HG03135 (cell line): ENCODE measurements around the gene MAML1.

Experiments used
- ATAC-seq: cut with Tn5 transposase; IDR thresholded peaks from one replicate; pipeline ENCODE4 v1.9.1; 2021; ENCODE audit warnings: mild to moderate bottlenecking, moderate library complexity; ENCODE audit not compliant: unreplicated experiment

The MAML1 gene

DNA sequence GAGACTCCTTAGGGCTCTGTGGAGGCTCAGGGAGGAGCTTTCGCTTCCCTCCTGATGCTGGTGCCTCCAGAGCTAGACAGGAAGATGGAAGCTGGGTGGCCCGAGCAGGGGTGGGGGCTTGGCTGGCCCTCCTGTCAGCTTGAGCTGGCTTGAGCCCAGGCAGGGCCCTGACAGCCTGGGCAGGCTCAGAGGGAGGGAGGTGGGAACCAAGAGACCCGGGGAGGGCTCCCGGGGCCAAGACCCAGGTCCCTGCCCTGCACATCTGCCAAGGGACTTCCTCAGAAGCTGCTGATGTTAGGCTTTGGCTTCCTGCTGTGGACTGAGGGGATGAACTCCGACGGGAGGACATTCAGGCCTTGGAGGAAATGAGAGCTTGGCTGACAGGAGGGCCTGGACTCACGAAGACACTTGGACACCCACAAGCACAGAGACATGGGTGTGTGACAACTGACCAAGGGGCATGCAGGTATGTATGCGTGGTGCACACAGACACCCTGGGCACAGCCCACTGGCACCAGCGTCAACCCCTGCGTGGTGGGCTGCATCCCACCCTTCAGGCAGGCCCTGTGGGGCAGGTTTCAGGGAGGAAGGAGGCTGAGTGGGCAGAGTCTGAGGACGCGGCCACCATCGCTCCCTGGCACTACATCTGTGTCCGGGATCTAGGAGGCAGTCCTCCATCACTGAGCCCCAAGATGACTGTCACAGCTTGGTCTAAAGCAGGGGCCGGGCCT is 59.4 kb downstream of the MAML1 start:
- no peak for ATAC-seq

DNA sequence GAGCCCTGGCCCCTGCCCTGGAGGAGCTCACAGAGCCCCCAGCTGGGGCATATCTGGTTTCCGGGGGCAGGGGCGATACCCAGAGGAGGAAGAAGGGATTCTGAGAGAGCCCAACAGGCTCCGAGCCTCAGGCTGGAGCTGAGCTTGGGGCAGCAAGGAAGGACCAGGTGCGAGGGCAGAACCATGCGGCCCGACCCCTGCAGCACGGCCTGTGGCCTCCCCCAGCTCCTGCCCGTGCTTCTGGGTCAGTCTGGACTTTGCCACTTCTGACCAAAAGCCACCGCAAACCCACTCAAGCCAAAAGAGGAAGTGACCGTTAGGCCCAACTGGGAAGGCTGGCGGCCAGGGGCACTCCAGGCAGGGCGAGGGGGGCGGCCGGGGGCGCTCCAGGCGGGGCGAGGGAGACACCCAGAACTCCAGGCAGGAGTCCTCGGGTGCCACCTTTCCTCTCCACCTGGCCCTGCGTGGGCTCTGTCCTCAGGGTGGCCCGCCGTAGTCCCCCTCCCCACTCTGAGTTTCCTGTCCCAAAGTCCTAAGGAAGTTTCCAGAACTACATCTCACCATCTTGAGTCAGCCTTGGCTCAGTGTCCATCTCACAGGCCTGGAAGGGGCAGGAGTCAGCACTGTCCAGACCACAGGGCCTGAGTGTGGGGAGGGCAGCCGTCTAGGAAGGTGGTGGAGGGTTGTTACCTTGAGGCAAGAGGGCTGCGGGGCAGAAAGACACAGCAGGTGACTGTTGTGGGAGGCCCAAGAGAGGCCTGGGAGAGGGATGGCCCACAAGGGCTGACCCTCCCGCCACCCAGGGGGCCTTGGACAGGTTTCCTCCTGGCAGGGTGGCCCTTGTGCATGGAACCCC is 60.2 kb downstream of the MAML1 start:
- no peak for ATAC-seq

DNA sequence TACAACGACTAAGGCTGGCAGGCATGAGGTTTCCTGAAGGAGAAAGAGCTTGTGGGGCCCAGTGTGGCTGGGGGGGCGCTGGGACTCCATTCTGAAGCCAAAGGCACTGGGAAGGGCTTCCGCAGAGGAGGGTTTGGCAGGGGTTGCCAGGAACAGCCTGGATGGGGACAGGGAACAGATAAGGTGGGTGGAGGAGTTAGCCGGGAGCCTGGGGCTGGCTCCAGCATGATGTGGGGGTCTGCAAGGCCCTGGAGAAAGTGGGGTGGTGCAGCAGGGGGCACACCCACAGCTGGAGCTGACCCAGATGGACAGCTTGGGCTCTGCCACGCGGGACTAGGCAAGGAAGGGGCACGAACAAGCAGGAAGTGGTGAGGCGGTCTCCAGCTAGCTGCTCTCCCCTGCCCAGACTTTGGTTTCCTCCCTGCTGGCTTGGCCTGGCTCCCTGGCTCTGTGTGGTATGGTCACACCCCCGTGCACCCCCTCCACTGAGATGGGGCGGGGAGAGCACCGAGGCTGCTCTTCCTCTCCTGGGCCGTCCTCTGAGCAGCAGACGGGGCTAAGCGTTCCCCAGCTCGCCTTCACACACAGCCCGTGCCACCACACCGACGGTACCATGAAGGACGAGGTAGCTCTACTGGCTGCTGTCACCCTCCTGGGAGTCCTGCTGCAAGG is 61.0 kb downstream of the MAML1 start, which contains the start of gene LTC4S:
TSS of gene LTC4S (plus strand) at position 519 of the 672 bp plus-strand sequence. CDS start at position 614, 95 bp downstream.
- ATAC-seq: no peak

DNA sequence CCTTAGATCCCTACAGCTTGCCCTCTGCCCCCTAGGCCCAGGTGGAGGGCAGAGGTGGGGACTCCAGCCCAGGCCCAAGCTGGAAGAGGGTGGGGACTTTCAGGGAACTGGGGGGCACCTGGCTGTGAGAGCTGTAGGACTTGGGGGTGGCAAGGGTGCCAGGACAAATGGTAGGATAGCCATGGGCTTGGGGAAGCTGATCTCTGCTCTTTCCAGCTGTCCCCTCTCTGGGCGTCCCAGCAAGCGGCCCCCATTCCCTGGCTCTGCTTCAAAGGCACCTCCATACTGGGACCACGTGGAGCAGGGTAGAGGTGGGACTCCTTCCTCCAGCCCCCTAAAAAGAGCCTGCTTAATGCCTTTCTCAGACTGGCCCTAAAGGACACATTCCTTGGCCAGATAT is 61.5 kb downstream of the MAML1 start:
- ATAC-seq: no peak

DNA sequence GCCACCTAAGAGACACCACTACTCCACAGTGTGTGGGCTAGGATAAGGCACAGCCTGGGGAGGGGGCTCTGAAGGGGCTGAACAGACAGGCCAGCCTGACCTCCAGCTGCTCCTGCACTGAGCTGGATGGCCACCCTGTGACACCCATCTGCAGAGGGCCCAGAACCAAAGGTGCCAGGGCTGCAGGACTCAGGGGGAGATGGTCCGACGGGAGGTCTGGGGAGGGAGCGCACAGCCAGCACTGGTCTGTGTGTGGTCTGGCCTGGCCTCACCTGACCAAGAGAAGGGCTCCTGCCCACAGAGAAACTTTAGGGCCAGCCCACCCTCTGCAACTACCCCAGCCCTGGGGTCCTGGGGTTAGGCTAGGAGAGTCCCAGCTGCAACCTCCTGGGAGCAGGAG is 62.0 kb downstream of the MAML1 start:
- ATAC-seq: no peak

DNA sequence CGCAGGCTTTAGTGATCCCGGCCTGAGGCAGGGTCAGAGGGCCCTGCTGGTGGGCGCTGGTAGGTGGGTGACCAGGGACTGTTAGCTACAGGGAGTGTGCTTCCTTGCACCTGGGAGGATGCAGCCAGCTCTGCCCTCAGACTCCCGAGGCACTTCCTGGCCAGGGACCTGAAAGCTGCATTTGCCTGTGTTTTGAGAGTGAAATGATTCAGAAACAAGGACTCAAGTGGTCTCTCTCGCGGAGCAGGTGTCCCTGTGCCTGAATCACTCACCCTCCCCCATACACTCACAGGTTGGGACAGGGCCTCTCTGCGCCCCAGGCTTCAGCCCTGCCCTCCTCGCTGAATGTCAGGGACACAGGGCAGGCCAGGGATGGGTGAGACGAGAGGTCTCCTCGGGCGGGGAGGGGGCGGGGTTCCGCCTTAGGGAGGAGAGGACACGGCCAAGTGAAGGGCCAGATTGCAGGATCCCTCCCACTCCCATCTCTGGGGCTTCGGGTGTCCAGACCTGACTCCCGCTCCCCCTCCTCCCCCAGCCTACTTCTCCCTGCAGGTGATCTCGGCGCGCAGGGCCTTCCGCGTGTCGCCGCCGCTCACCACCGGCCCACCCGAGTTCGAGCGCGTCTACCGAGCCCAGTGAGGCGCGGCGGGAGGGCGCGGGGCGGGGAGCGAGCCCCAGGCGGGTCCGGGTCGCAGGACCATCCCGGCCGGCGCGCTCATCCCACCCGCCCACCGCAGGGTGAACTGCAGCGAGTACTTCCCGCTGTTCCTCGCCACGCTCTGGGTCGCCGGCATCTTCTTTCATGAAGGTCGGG is 62.6 kb downstream of the MAML1 start:
- no peak for ATAC-seq

DNA sequence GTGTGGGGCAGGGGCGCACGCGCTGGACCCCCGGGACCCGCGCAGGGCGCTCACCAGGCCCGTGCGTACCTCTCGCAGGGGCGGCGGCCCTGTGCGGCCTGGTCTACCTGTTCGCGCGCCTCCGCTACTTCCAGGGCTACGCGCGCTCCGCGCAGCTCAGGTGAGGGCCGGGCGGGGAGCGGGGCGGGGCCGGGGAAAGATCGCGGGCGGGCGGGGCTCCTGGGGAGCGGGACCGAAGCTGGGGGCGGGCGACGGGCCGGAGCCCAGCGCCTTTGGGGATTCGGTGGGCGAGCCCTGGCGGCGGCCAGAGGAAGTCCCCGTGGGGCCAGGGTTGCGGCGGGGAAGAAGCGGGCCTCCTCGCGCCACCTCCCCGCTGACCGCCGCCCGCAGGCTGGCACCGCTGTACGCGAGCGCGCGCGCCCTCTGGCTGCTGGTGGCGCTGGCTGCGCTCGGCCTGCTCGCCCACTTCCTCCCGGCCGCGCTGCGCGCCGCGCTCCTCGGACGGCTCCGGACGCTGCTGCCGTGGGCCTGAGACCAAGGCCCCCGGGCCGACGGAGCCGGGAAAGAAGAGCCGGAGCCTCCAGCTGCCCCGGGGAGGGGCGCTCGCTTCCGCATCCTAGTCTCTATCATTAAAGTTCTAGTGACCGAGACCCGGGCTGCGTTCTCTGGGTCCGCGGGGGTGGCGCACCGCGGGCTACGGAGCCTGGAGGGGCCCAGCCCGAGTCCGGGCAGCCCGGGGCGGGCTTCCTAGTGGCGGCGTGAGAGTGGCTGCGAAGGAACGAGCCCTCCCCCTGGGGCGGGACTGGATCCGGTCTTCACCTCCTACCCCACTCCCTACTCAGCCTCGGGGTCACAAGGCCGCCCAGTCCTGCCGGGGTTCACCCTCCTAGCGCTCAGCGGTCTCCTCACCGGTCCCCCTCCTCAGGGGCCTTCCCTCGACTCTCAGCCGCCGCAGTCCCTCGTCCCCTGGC is 63.5 kb downstream of the MAML1 start:
- peak; percentile 66 for ATAC-seq

DNA sequence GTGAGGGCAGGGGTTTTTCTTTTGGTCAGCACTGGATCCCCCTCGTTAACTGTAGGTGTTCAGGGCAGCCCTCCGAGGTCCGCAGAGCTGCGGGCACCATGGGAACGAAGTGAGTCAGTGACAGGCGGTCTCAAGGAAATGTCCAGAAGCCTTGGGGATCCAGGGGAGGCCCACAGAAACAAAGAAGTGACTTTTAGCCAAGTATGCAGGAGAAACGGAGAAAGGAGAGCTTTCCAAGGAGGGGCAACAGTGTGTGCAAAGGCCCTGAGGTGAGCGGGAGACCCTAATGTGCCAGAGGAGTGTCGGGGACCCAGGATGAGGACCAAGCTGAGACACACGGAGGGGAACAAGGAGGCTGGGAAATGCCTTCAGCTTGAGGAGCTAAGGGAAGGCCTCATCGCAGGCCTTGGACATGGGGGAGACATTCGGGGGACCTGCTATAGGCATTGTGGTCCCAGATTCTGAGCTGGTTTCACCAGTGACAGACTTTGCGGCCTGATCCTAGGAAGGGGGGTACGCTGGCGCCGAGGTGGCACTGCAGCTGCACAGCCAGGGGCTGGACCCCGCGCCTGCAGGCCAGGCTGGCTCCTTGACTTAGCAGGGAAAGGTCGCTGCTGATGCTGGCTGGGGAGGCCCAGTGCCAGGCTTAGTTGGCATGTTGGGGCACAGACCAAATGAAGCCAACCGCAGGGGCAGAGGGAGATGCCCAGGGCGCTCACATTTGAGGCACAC is 64.4 kb downstream of the MAML1 start:
- ATAC-seq: no peak

DNA sequence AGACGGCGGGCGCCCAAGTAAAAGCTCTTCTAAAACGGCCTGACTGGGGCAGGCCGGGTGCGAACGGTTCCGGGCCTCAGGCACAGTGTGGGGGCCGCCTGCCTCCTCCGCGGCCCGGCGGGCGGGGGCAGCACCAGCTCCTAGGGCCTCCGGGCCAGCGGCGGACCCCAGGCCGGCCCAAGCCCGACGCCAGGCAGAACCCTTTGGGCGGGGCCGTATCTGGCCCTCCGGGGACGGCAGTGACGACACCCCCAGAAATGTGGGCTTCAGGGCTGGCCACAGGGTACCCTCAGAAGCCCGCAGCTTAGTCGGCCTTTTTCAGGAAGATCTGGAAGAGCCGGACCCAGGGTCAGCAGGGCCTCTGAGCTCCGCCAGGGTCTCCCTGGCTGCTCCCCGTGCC is 65.1 kb downstream of the MAML1 start:
- ATAC-seq: no peak

DNA sequence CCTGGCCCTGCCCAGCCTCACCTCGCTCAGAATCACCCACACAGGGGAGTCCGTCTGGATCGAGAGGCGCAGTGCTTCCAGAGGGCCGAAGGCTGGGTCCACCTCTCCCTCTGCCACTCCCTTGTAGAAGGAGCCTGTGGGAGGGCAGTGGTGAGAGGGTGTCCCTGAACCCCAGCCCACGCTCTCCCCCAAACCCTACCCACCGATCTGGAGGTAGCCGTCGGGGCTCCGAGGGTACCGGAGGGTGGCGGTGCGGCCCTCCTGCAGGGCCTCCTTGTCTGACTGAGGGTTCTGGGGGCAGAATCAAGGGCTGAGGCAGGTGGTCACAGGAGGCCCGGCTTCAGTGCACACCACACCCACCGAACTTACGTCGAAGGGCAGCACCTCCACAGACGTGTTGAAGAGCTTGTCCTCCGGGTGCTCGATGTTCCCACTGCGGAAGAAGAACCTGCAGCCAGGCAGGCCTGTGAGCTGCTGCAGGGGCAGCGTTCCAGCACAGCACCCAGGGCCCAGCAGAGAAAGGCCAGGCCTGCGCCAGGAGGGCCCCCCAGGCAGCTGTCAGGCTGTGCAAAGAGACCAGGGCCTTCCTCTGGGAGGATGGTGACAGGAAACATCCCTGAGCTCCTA is 65.6 kb downstream of the MAML1 start:
- no peak for ATAC-seq

DNA sequence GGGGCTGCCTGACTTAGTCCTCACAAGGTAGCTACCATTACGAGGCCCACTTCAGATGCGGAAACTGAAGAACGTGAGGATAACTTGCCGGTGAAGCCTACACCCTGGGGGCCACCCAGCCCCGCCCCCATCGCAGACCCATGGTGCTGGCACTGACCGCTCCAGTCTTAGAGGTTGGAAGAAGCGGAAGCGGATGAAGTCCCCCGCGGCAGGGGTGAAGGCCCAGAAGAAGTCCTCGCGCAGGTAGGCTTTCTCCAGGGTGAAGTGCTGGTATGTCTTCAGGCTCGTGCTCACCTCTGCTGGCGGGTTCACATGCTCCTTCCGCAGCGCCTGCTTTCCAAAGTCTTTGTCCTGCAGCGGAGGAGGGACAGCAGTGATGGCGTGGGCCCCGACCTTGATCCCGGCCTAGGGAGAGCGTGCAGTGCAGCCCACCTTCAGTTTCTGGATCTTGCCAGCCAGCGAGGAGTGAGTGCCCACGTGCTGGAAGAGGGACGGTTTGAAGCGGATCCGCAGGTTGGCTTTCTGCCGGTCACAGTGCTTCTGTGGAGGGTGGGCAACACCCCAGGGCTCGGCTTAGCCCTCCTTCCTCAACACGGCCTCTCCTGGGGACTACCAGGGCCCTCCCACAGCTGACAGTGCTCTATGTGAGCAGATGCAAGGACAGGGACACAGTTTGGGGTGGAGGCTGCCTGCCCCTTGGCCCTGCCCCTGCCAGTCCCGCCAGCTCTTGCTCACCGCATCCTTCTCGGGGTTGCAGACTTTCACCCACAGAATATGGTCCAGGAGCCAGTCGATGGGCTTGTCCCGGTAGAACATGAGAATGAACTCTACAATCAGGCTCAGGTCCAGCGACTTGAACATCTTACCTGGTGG is 66.4 kb downstream of the MAML1 start:
- ATAC-seq: no peak

DNA sequence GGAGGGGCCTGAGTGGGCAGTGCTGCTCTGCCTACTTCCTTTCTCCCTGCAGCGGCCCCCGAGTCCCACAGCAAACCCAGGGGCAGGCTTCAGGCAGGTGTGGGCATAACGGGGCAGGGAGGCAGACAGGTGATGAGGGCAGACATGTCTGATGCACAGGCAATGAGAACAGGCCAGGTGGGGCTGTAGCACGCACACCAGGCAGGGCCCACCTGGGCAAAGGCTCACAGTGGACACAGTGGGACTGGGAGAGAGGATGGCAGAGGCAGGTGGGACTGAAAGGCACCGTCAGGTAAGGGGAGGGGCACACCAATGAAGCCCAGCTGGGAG is 67.0 kb downstream of the MAML1 start:
- ATAC-seq: no peak

DNA sequence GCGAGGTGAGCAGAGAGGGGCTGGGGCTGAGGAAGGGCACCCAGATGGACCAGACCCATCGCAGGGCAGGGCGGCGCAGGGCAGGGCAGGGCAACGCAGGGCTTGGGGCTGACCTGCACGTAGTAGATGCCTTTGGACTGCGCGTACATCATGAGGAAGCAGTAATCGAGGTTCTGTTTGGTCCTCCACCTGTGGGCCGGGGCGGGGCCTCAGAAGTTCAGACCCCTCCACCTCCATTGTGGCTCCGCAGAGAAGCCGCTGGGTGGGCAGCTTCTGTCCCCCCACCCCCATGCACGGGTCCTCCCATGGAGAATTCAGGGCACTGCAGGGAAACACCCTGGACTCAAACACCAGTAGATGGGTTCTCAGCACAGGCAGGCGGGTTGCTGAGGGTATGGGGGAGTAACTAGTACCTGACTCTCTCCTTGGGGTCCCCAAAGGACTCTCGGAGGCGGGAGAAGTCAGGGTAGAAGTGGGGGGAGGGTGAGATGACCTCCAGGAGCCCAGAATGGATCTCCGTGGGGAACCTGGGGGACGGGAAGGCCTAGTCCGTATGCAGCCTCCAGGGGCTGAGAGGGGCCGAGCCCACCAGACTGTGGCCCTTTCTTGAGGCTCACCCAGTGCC is 67.6 kb downstream of the MAML1 start:
- no peak for ATAC-seq

DNA sequence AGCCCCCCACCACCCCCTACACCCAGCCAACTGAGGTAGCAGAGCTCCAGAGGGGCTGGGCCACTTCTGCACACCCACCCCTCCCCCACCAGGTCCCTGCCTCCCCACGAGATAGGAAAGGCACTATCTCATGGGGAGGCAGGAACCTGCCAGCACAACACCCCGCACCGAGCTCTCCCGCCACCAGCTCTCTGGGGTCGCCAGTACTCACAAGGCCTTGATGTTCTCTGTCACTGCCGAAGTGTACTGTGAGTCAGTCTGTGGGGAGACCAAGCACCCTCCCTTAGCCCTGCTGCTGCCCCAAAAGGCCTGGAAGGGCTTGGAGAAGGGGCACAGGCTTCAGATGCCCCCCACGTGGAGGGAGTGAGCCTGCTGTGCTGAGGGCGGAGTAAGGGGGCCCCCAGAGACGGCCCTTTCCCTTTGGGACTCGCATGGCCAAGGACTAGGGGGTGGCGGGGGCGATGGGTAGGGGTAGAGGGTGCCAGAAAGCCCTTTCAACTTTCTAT is 68.1 kb downstream of the MAML1 start:
- no peak for ATAC-seq

DNA sequence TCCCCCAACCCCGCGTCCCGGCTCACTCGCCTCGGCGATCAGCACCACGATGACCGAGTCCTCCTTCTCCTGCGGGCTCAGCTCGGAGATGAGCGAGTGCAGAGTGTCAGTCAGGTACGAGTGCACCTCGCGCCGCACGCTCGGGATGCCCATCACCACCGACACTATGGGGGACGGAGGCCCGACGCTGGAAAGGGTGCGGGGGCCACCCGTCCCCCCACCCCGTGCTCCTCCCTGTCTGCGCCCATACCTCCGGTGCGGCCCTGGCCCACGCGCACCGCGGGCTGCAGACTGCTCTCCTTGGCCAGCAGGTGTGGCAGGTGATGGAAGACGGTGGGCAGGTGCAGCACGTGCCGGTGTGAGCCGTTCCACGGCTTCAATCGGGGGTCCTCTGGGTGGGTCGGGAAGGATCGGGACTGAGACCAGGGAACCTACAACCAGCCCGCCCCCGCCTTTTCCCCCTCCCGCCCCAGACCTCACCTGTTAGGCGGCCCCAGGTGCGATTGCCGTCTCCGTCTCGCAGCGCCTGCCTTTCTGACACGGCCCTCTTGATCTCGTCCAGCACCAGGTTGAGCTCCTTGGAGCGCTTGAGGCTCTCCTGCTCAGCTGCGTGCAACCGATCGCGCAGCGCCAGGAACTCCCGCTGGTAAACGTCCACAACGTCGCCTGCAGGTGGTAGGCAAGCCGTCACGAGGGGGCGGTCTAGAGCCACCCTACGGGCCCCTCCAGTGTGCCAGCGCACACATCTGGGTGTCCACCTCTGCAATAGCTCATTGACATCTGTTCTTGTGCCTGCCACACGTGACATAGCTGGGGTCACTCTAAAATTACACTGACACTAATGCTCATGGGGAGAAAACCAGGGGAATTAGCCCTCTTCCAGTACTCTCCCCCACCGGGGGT is 68.9 kb downstream of the MAML1 start:
- no peak for ATAC-seq
